HG03575 (cell line): Measurements from ENCODE around the gene DOCK3.

ENCODE experiments used
- ATAC-seq: cut with Tn5 transposase; IDR thresholded peaks from one replicate; pipeline ENCODE4 v1.9.1; 2021; ENCODE audit not compliant: unreplicated experiment, insufficient number of reproducible peaks, low FRiP score; ENCODE audit errors: extremely low read depth

DOCK3 gene

GRCh38 chr3:51395493-51396213 is 720.9 kb downstream of the DOCK3 start:
- no peak for ATAC-seq

- ATAC-seq: no peak
Observed at GRCh38 chr3:51396401-51396800, 721.7 kb downstream of the DOCK3 start.

DNA sequence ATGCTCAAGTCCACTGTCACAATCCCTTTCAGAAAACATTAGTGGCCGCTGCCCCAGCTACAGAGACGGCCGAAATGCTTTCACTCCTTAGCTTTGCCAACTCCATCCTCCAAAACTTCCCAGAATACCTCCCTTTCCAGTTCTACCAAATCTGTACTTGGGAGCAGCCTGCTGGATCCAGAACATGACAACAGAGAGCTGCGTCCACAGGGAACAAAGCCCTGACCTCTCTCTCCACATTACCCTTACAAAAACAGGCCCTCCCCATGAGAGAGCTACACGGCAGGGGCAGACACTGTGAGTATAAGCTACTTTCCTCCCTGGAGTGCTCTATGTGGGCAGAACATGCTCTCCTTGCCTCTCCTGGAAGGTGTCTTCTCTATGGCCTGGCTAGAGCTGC is 722.7 kb downstream of the DOCK3 start:
- ATAC-seq: no peak

DNA sequence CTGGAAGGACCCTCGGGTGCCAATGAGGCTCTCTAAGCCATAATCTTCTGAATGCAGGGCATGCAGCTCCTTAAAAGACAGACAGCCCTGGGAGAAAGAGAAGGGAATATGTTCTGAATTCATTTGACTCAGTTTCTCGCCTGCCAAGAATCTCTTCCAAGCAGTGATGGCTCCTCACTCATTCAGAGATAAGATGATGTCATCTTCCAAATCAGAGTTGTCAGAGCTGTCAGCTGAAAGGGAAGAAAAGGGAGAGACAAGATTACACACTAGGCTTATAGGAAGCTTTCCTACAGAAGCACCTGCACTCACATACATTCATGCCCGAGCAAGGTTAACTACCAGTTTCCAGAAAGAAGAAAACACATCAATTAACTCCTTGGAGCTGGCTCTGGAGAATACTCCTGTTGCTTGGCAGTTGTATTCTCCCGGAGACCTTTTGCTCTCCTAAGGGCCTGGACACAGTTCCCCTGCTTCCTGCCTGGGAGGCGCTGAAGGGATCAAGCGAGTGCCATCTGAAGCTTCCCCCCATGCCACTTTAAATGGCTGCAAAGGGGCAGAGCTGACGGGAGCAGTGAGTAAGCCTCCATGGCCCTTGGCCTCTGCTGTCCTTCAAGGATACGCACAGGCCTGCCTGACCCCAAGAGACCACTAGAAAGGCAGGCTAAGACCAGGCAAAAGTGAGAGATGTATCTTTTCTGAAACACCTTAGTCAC is 724.0 kb downstream of the DOCK3 start:
- no peak for ATAC-seq

GRCh38 chr3:51400166-51400565 is 725.4 kb downstream of the DOCK3 start:
- no peak for ATAC-seq

- no peak for ATAC-seq
Observed at GRCh38 chr3:51401735-51402134, 727.0 kb downstream of the DOCK3 start.

- ATAC-seq: no peak
Observed at GRCh38 chr3:51403675-51404074, 728.9 kb downstream of the DOCK3 start.

DNA sequence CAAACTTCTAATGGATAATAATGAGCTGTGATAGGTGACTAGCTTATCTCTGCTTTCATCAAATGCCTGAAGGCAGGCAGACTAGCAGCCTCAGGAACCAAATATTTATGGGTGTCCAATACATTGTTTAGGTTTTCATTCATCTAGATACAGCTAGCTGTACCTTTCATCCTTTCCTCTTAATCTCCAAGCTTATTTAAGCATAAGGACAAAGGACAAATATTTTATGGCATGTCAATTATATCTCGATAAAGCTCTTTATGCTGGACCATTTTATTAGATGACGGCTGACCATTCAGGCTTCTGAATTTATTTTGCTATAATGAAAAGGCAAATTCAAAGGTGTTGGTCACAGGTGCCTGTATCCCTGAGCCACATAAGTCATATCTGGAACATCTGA is 733.3 kb downstream of the DOCK3 start:
- ATAC-seq: no peak

GRCh38 chr3:51408813-51409212 is 734.1 kb downstream of the DOCK3 start:
- no peak for ATAC-seq

GRCh38 chr3:51422211-51422610 is 747.5 kb downstream of the DOCK3 start:
- no peak for ATAC-seq

DNA sequence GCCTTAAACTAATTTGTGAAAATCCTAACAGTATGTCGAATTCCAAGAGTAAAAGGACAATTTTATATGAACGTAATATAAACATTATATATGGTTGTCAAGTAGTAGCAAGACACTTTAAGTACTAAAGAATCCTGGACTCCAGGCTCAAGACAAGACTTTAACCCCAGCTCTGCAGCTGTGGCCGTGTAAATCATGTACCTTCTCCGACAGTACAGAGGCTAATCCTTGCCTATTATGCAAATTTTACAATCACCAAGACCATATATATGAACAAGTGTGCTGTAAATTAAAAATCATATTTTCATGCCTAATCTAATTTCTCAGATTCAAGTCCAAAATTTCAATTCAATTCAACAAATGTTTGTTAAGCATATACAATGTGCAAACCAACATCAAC is 752.2 kb downstream of the DOCK3 start:
- no peak for ATAC-seq

DNA sequence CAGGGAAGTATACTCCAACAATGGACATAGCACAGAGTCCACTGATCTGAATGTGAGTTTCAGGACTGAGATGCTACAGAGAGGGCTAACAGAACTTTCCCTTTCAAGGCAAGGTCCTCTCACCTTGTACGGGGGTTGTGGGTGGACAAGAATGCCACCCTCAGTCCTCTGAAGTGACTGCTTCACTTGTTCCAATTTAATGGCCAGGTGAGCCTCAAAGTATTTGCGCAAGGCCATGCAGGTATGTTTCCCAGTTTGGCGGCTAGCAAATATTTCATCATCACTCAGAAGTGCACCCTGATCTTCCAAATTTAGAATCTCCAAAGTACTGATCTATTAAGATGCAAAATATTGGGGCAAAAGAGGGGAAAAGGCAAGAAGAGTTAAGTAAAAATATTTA is 754.4 kb downstream of the DOCK3 start:
- ATAC-seq: no peak
